OCI-LY1 (cell line): Measurements from ENCODE around the gene TMBIM6.

Source experiments
- H2AFZ ChIP-seq: fragments of 200-600 bp; sonication (generic), shearing (Covaris generic); 2 replicates; pipeline ENCODE4 v1.6.0; 2014; ENCODE audit warnings: antibody characterized with exemption, mild to moderate bottlenecking, low read length
- H3F3A ChIP-seq: fragments of 200-600 bp; sonication (generic), shearing (Covaris generic); 2 replicates; pipeline ENCODE4 v1.6.0; 2014; ENCODE audit warnings: mild to moderate bottlenecking, antibody characterized with exemption, low read length, moderate library complexity; ENCODE audit not compliant: insufficient read depth
- H3K27ac ChIP-seq: fragments of 200-600 bp; sonication (generic); 2 replicates; pipeline ENCODE4 v1.5.1; 2014; ENCODE audit warnings: low read length, mixed run types, mild to moderate bottlenecking, low read depth; ENCODE audit not compliant: poor library complexity, severe bottlenecking
- H3K27me3 ChIP-seq: fragments of 200-600 bp; sonication (generic); 2 replicates; pipeline ENCODE4 v1.6.0; 2014; ENCODE audit warnings: antibody characterized with exemption, mild to moderate bottlenecking, low read length, moderate library complexity; ENCODE audit not compliant: insufficient read depth
- H3K36me3 ChIP-seq: fragments of 200-600 bp; sonication (generic); 2 replicates; pipeline ENCODE4 v1.6.1; 2014; ENCODE audit warnings: mild to moderate bottlenecking, antibody characterized with exemption, low read length, moderate library complexity, mixed read lengths; ENCODE audit not compliant: insufficient read depth
- H3K4me1 ChIP-seq: fragments of 200-600 bp; sonication (generic); 2 replicates; pipeline ENCODE4 v1.5.1; 2014; ENCODE audit warnings: mild to moderate bottlenecking, low read length, moderate library complexity; ENCODE audit not compliant: insufficient read depth, severe bottlenecking
- H3K4me2 ChIP-seq: fragments of 200-600 bp; sonication (generic), shearing (Covaris generic); 2 replicates; pipeline ENCODE4 v1.6.1; 2014; ENCODE audit warnings: low read length
- H3K4me3 ChIP-seq: fragments of 200-600 bp; sonication (generic); 2 replicates; pipeline ENCODE4 v1.5.1; 2014; ENCODE audit warnings: low read length, low read depth, mild to moderate bottlenecking, mixed read lengths; ENCODE audit not compliant: poor library complexity, severe bottlenecking
- H3K79me2 ChIP-seq: fragments of 200-600 bp; shearing (Covaris generic); 2 replicates; pipeline ENCODE4 v1.6.1; 2016; ENCODE audit warnings: mixed run types, low read length, mixed read lengths; ENCODE audit not compliant: insufficient read depth
- H3K9ac ChIP-seq: fragments of 200-600 bp; sonication (generic), shearing (Covaris generic); 2 replicates; pipeline ENCODE4 v1.6.1; 2014; ENCODE audit warnings: mild to moderate bottlenecking, low read length, mixed read lengths
- H3K9me2 ChIP-seq: fragments of 200-600 bp; sonication (generic), shearing (Covaris generic); 2 replicates; pipeline ENCODE4 v1.6.1; 2014; ENCODE audit warnings: low read depth, mild to moderate bottlenecking, low read length, mixed read lengths
- H3K9me3 ChIP-seq: fragments of 200-600 bp; shearing (Covaris generic); 2 replicates; pipeline ENCODE4 v1.6.1; 2014; ENCODE audit warnings: low read length, mixed read lengths
- H4K20me1 ChIP-seq: fragments of 200-600 bp; sonication (generic), shearing (Covaris generic); 2 replicates; pipeline ENCODE4 v1.6.0; 2016; ENCODE audit warnings: mild to moderate bottlenecking, low read length; ENCODE audit not compliant: insufficient read depth
- CTCF ChIP-seq: fragments of 200-600 bp; sonication (generic), shearing (Covaris generic); IDR thresholded peaks from 2 replicates; pipeline ENCODE4 v1.5.1; 2017; ENCODE audit warnings: mild to moderate bottlenecking, antibody characterized with exemption, low read length, moderate library complexity, mixed read lengths
- EZH2 ChIP-seq: fragments of 200-600 bp; sonication (generic), shearing (Covaris generic); IDR thresholded peaks from 2 replicates; pipeline ENCODE4 v1.8.0; 2017; ENCODE audit warnings: borderline replicate concordance, mixed run types, mild to moderate bottlenecking, antibody characterized with exemption, low read length, moderate library complexity, mixed read lengths

Gene TMBIM6

GRCh38 chr12:49813131-49813530 lies 71.8 kb downstream of the TMBIM6 start:
- Histone ChIP-seq H3K79me2 (no peaks in the 10 kb centered on the region), H3K36me3 (no peaks in the 10 kb centered on the region; the same call in 1 of the 2 replicates), H3K9ac (no peak overlapping the region), H3K4me3 (no peak overlapping the region), H4K20me1 (no peaks in the 10 kb centered on the region), H3K9me3 (no peaks in the 10 kb centered on the region), H3K4me1 (peaks cover 24% of the 10 kb centered on the region), H3K27ac (no peak overlapping the region), H3F3A (no peaks in the 10 kb centered on the region), H3K4me2 (no peak overlapping the region), H3K9me2 (no peaks in the 10 kb centered on the region), H3K27me3 (no peaks in the 10 kb centered on the region), H2AFZ (no peak overlapping the region)
- TF ChIP-seq CTCF (no peak), EZH2 (no peak)
